Endothelial cell of umbilical vein (primary cell): ENCODE data around the gene PTGER4.

ENCODE experiments used
- EZH2 ChIP-seq: IDR thresholded peaks from 2 replicates; pipeline ENCODE4 v1.6.1; 2012; ENCODE audit warnings: borderline replicate concordance, low read depth, mild to moderate bottlenecking, moderate library complexity, low read length, inconsistent platforms; ENCODE audit not compliant: severe bottlenecking
- FOS ChIP-seq: IDR thresholded peaks from 2 replicates; pipeline ENCODE4 v1.6.1; 2011; ENCODE audit warnings: mild to moderate bottlenecking, low read length, moderate library complexity, borderline replicate concordance; ENCODE audit not compliant: insufficient read depth
- GATA2 ChIP-seq: IDR thresholded peaks from 2 replicates; pipeline ENCODE4 v1.7.0; 2011; ENCODE audit warnings: low read depth, mild to moderate bottlenecking, moderate library complexity, mixed read lengths, low read length; ENCODE audit not compliant: insufficient read length, insufficient read depth
- JUN ChIP-seq: IDR thresholded peaks from 2 replicates; pipeline ENCODE4 v1.6.1; 2011; ENCODE audit warnings: borderline replicate concordance, low read depth; ENCODE audit not compliant: insufficient read length, insufficient read depth
- MAX ChIP-seq: IDR thresholded peaks from 2 replicates; pipeline ENCODE4 v1.6.1; 2011; ENCODE audit not compliant: insufficient read depth, insufficient read length
- MYC ChIP-seq: IDR thresholded peaks from one replicate; pipeline ENCODE4 v1.6.1; 2011; ENCODE audit warnings: mild to moderate bottlenecking, low read depth, low read length
- POLR2A ChIP-seq: IDR thresholded peaks from 2 replicates; pipeline ENCODE4 v1.6.1; 2012; ENCODE audit warnings: low read depth, mild to moderate bottlenecking, control low read depth, low read length
- POLR2AphosphoS5 ChIP-seq: IDR thresholded peaks from 2 replicates; pipeline ENCODE4 v1.6.1; 2012; ENCODE audit warnings: low read depth, mild to moderate bottlenecking, control low read depth, low read length, moderate library complexity; ENCODE audit not compliant: insufficient read depth
- TF ChIP-seq, protein P1 (sequence below), 2 donors: IDR thresholded peaks; 1 replicate in 1 of 2; 2 replicates in 1 of 2; pipeline ENCODE4 v1.5.1; 2011; ENCODE audit warnings: low read length in 2 of 2, mild to moderate bottlenecking in 2 of 2, moderate library complexity in 2 of 2, control low read depth in 1 of 2, inconsistent platforms in 1 of 2, low read depth in 1 of 2; ENCODE audit not compliant: insufficient read depth in 1 of 2; ENCODE audit errors: extremely low read depth in 1 of 2

- TF ChIP-seq, protein P1, sequence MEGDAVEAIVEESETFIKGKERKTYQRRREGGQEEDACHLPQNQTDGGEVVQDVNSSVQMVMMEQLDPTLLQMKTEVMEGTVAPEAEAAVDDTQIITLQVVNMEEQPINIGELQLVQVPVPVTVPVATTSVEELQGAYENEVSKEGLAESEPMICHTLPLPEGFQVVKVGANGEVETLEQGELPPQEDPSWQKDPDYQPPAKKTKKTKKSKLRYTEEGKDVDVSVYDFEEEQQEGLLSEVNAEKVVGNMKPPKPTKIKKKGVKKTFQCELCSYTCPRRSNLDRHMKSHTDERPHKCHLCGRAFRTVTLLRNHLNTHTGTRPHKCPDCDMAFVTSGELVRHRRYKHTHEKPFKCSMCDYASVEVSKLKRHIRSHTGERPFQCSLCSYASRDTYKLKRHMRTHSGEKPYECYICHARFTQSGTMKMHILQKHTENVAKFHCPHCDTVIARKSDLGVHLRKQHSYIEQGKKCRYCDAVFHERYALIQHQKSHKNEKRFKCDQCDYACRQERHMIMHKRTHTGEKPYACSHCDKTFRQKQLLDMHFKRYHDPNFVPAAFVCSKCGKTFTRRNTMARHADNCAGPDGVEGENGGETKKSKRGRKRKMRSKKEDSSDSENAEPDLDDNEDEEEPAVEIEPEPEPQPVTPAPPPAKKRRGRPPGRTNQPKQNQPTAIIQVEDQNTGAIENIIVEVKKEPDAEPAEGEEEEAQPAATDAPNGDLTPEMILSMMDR (IDR thresholded peaks at IDR 0.05; ENCODE audit: extremely low read depth in 1 of 2, insufficient read depth in 1 of 2, low read depth in 1 of 2, low read length in 2 of 2) = no peak
- TF ChIP-seq POLR2A = no peak
- TF ChIP-seq EZH2 = no peak
- no peak for TF ChIP-seq POLR2AphosphoS5
- no peak for TF ChIP-seq MYC
- no peak for TF ChIP-seq JUN
- no peak for TF ChIP-seq MAX
- no peak for TF ChIP-seq GATA2
- no peak for TF ChIP-seq FOS
These were observed 5.5 kb downstream of the PTGER4 start for GRCh38 chr5:40685193-40685592.
